K562 (cell line): ENCODE measurements around the gene TMEM245.

Source experiments
- BCLAF1 ChIP-seq, 2 experiments: fragments of 450-650 bp in 1 of 2; IDR thresholded peaks; 2 replicates each; pipeline ENCODE4 v1.6.1; 2011 to 2017; ENCODE audit warnings: low read depth in 2 of 2, antibody characterized with exemption in 1 of 2, borderline replicate concordance in 1 of 2, low read length in 1 of 2, mild to moderate bottlenecking in 1 of 2, mixed read lengths in 1 of 2; ENCODE audit not compliant: control insufficient read depth in 1 of 2
- CTCF ChIP-seq, 3 experiments: IDR thresholded peaks in 2 of 3; conservative IDR thresholded peaks in 1 of 3; 2 replicates each; pipeline ENCODE4 v1.5.1; 2011 to 2012; ENCODE audit warnings: low read length in 3 of 3, mild to moderate bottlenecking in 3 of 3, control low read depth in 2 of 3, improper control_type of control experiment in 1 of 3, inconsistent platforms in 1 of 3, low read depth in 1 of 3, mixed read lengths in 1 of 3, moderate library complexity in 1 of 3; ENCODE audit not compliant: insufficient read depth in 2 of 3
- ETV6 ChIP-seq, 3 experiments: fragments of 150-350 bp in 1 of 3; sonication (generic) in 1 of 3; formaldehyde crosslinking in 1 of 3; IDR thresholded peaks; 2 replicates each; pipeline versions ENCODE4 v1.6.1 to v1.8.0; 2014 to 2022; ENCODE audit warnings: borderline replicate concordance in 2 of 3, low read depth in 2 of 3, antibody characterized with exemption in 1 of 3, low read length in 1 of 3, mild to moderate bottlenecking in 1 of 3, missing genetic modification reagents in 1 of 3
- FOXP1 ChIP-seq: sonication (generic); formaldehyde crosslinking; IDR thresholded peaks from 2 replicates; pipeline ENCODE4 v1.8.0; 2022; ENCODE audit warnings: mild to moderate bottlenecking, missing genetic modification reagents
- HOMEZ ChIP-seq: fragments of 250-450 bp; sonication (Bioruptor Pico); IDR thresholded peaks from 2 replicates; pipeline ENCODE4 v1.4.0; 2020; ENCODE audit warnings: mild to moderate bottlenecking, moderate library complexity
- MTA3 ChIP-seq: fragments of 450-650 bp; formaldehyde crosslinking; IDR thresholded peaks from 2 replicates; pipeline ENCODE4 v1.6.1; 2017; ENCODE audit warnings: mild to moderate bottlenecking, borderline replicate concordance
- NFIC ChIP-seq: fragments of 450-650 bp; IDR thresholded peaks from 2 replicates; pipeline ENCODE4 v1.6.1; 2017; ENCODE audit warnings: mild to moderate bottlenecking, inconsistent platforms
- SIN3A ChIP-seq, 2 experiments: fragments of 150-350 bp in 1 of 2; IDR thresholded peaks; 2 replicates each; pipeline ENCODE4 v1.6.1; 2011 to 2016; ENCODE audit warnings: borderline replicate concordance in 2 of 2, low read depth in 2 of 2, low read length in 2 of 2, mild to moderate bottlenecking in 2 of 2, moderate library complexity in 2 of 2; ENCODE audit not compliant: control insufficient read depth in 1 of 2
- SP1 ChIP-seq: sonication (generic); formaldehyde crosslinking; IDR thresholded peaks from 2 replicates; pipeline ENCODE4 v1.8.1; 2022; ENCODE audit warnings: mild to moderate bottlenecking, missing genetic modification reagents
- ZNF354B ChIP-seq: fragments of 250-450 bp; sonication (Bioruptor Pico); IDR thresholded peaks from 2 replicates; pipeline ENCODE4 v1.4.0; 2020

GRCh38 chr9:109017493-109017892 lies 102.3 kb downstream of the TMEM245 start:
- TF ChIP-seq ETV6 (IDR thresholded peaks at IDR 0.05; ENCODE audit: borderline replicate concordance in 1 of 2, low read depth in 2 of 2, low read length in 1 of 2): no peak
- TF ChIP-seq ETV6 (CRISPR knock-in tag; IDR thresholded peaks at IDR 0.05; ENCODE audit: borderline replicate concordance): no peak
- TF ChIP-seq MTA3: no peak
- no peak for TF ChIP-seq CTCF (IDR thresholded peaks at IDR 0.05 in 2 of 3, conservative IDR thresholded peaks at IDR 0.05 in 1 of 3; ENCODE audit: insufficient read depth in 2 of 3, low read depth in 1 of 3, low read length in 3 of 3)
- no peak for TF ChIP-seq ZNF354B (CRISPR knock-in tag)
- TF ChIP-seq SIN3A (IDR thresholded peaks at IDR 0.05; ENCODE audit: borderline replicate concordance in 2 of 2, control insufficient read depth in 1 of 2, low read depth in 2 of 2, low read length in 2 of 2): no peak
- TF ChIP-seq HOMEZ (CRISPR knock-in tag): no peak
- TF ChIP-seq NFIC: no peak
- TF ChIP-seq SP1 (CRISPR knock-in tag): no peak
- no peak for TF ChIP-seq FOXP1
- no peak for TF ChIP-seq BCLAF1 (IDR thresholded peaks at IDR 0.05; ENCODE audit: borderline replicate concordance in 1 of 2, control insufficient read depth in 1 of 2, low read depth in 2 of 2, low read length in 1 of 2)
